ENCODE data around the gene HAGHL.

DNA sequence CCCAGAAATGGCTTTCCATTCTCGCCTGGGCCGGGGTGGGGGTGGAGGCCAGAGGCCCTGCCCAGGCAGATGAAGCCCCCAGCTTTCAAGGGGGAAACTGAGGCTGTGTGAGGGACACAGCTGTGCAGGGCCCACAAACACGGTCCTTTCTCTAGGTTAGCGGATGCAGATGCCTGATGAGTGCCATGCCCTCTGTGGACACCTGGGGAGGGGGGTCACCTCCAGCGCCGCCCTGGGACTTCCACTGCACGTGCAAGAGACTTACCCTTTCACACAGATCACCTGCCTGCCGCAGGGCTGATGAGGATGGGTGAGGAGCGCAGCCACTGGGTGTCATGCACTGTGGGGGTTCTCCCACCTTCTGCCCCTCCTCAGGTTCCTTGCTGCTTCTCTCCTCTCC is 8.5 kb upstream of the HAGHL start:
- TF ChIP-seq, protein P1, sequence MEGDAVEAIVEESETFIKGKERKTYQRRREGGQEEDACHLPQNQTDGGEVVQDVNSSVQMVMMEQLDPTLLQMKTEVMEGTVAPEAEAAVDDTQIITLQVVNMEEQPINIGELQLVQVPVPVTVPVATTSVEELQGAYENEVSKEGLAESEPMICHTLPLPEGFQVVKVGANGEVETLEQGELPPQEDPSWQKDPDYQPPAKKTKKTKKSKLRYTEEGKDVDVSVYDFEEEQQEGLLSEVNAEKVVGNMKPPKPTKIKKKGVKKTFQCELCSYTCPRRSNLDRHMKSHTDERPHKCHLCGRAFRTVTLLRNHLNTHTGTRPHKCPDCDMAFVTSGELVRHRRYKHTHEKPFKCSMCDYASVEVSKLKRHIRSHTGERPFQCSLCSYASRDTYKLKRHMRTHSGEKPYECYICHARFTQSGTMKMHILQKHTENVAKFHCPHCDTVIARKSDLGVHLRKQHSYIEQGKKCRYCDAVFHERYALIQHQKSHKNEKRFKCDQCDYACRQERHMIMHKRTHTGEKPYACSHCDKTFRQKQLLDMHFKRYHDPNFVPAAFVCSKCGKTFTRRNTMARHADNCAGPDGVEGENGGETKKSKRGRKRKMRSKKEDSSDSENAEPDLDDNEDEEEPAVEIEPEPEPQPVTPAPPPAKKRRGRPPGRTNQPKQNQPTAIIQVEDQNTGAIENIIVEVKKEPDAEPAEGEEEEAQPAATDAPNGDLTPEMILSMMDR (IDR thresholded peaks at IDR 0.05) = no peak
- TF ChIP-seq POLR2A (IDR thresholded peaks at IDR 0.05) = no peak
- no peak for TF ChIP-seq POLR2AphosphoS5 (IDR thresholded peaks at IDR 0.05)

Data from prostate gland (tissue), 2 donors.